Measurements from ENCODE around the gene CCNF.
"Not testable (repeated sequence)": the region's sequence is repeated elsewhere in the genome, so short reads cannot be mapped to it uniquely, and the experiment has no call there.

CCNF gene

DNA sequence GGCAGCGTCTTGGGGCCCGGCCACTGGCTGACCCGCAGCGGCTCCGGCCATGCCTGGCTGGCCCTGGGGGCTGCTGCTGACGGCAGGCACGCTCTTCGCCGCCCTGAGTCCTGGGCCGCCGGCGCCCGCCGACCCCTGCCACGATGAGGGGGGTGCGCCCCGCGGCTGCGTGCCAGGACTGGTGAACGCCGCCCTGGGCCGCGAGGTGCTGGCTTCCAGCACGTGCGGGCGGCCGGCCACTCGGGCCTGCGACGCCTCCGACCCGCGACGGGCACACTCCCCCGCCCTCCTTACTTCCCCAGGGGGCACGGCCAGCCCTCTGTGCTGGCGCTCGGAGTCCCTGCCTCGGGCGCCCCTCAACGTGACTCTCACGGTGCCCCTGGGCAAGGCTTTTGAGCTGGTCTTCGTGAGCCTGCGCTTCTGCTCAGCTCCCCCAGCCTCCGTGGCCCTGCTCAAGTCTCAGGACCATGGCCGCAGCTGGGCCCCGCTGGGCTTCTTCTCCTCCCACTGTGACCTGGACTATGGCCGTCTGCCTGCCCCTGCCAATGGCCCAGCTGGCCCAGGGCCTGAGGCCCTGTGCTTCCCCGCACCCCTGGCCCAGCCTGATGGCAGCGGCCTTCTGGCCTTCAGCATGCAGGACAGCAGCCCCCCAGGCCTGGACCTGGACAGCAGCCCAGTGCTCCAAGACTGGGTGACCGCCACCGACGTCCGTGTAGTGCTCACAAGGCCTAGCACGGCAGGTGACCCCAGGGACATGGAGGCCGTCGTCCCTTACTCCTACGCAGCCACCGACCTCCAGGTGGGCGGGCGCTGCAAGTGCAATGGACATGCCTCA, 42.6 kb downstream of the CCNF start:
- DNase-seq (ENCODE audit: low read depth, low spot score): no peak

DNA sequence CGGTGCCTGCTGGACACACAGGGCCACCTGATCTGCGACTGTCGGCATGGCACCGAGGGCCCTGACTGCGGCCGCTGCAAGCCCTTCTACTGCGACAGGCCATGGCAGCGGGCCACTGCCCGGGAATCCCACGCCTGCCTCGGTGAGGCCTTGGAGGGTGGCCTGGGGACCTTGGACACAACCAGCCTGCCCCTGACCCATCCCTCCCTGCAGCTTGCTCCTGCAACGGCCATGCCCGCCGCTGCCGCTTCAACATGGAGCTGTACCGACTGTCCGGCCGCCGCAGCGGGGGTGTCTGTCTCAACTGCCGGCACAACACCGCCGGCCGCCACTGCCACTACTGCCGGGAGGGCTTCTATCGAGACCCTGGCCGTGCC, 43.2 kb downstream of the CCNF start:
- DNase-seq (ENCODE audit: low read depth, low spot score): no peak

DNA sequence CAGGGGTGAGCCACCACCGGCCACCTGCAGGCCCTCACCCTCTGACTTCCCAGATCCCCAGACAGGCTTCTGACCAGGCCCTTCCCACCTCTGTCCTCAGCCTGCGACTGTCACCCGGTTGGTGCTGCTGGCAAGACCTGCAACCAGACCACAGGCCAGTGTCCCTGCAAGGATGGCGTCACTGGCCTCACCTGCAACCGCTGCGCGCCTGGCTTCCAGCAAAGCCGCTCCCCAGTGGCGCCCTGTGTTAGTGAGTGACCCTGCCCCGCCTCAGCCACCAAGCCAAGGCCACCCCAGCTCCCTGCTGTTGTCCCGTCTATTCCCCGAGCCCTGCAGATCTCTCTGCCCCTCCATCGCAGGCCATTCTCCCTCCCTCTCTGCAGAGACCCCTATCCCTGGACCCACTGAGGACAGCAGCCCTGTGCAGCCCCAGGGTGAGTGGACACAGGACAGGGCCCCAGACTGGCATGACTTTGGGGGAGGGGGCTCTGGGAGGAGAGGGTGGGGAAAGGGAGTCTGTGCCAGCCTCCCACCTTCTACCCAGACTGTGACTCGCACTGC, 43.7 kb downstream of the CCNF start:
- no peak for DNase-seq (ENCODE audit: low read depth, low spot score)

DNA sequence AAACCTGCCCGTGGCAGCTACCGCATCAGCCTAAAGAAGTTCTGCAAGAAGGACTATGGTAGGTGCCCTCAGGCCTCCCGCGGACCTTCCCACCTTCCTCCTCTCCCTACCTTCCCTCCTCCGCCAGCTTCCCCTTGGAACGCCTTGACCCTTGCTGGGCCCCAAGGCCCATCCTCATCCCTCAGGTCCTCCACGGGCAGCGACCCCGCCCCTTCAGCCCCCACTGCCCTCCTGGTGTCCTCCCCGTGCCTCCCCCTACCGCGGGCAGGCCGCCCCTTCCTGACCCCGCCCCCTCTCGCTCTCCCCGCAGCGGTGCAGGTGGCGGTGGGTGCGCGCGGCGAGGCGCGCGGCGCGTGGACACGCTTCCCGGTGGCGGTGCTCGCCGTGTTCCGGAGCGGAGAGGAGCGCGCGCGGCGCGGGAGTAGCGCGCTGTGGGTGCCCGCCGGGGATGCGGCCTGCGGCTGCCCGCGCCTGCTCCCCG, 44.2 kb downstream of the CCNF start:
- DNase-seq (ENCODE audit: low read depth, low spot score): no peak

DNA sequence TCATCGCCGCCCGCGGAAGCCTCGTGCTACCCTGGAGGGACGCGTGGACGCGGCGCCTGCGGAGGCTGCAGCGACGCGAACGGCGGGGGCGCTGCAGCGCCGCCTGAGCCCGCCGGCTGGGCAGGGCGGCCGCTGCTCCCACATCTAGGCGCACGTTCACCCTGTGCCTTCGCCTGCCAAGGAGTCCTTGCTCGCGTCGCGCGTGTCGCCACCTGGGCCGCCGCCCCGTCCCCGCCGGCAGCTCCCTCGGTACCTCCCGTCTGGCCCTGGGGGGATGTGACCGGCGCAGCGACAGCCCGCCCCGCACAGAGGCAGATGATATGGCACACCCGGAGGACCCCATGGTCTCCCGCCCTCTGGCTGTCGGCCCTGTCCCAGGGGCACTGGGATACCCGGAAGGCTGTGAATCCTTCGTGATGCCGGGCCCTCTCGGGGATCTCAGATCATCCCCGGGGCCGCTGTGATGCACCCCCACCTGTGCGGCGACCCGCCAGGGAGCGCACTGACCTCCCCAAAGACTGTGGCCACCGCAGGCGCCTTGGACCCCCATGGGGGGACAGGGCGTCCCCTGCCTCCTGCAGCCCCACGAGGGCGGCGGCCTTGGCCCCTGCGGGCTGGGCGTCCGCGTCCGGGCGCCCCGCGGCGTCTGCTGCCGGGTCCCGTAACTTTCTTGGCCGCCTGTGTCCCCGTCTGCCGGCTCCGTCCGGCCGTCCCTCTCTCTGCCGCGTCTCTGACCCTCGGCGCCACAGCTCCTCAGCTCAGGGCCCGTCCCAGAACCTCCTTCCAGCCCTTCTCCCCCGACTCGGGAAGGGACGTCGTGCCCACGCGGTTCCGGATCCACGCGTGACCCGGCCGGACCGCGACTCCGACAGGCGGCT, 45.0 kb downstream of the CCNF start:
- DNase-seq (ENCODE audit: low read depth, low spot score): peak; percentile 73

DNA sequence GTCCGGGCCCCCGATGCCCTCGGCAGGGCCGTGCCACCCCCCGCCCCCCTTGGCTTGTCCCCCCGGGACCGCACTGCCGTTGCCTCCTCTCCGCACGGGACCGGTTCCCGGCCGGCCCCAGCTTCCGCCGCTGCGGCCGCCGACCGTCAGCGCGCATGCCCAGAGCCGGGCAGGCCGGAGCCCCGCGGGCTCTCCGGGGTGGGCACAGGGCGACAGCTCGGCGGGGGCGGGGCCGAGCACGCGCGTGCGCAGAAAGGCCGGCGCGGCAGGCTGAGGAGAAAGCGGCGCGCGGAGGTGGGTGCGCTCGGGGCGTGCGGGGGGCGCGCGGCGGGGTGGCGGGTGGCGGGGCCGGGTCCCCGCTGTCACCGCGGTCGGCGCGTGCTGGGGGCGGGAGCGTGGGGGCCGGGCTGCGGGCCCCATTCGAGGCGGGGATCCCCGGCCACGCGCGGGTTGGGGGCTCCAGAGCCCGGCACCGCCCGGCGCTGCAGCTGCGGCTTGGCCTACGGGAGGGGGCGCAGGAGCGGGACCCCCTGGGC, 45.7 kb downstream of the CCNF start, which contains the start of gene TBC1D24:
Gene TBC1D24, plus strand, starts transcription at position 251 of the 536 bp plus-strand sequence. CDS start 21,022 bp downstream, outside the sequence.
- peak; percentile 95 for DNase-seq (ENCODE audit: low read depth, low spot score)

DNA sequence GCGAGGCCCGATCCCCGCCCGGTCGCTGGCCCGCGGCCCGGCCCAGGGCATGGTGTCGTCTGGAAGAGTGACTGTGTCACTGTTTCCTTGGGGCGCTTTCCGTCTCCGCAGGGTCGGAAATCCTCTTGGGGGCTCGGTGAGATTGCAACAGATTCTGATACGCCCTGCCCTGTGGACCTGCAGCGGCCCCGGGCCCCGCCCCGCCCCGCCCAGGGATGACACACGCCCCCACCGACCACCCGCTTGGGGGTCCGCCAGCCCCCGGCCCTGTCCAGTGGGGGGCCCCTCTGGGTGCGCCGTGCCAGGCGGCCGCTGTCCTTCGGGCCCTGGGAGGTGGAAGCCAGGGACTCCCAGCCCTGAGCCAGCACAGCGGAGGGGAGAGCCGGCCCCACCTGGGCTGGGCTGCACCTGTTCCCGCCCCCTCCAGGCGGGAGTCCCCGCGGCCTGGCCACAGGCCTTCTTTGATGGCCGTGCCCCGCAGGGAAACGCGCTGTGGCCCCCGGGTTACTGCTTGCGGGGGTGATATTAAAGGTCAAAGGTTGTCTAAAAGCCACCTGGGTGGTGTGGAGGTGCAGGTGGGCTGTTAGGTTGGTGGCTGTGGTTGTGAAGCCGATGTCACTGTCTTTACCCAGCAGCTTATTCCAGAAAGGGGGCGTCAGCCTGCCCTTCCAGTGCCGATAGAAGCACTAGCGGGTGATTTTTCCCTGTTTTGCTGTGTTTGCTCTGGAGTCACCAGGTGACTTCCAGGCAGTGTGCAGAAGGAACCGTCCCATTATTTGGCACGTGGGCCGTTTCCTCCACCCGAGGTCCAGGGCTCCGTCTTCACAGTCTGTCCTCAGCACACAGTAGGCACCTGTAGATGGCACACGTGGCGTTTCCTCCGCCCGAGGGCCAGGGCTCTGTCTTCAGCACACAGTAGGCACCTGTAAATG, 46.4 kb downstream of the CCNF start:
- DNase-seq (ENCODE audit: low read depth, low spot score): peak; percentile 32

DNA sequence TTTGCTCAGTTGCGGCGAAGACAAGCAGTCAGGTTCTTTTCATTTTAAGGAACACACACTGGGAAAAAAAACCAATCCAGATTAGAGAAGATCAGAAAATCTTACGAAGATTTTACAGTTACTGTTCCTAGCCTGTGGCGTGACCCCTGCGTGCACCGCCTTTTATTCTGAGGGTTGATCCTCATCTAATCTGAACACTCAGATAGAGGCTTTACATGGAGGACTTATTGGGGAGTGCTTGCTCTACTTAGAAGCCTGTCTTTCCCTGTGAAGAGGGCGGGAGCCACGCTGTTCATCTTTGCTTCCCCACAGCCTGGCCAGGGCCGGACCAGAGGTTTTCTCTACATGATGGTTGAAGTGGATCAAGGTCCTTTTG, 47.1 kb downstream of the CCNF start:
- DNase-seq (ENCODE audit: low read depth, low spot score): no peak

DNA sequence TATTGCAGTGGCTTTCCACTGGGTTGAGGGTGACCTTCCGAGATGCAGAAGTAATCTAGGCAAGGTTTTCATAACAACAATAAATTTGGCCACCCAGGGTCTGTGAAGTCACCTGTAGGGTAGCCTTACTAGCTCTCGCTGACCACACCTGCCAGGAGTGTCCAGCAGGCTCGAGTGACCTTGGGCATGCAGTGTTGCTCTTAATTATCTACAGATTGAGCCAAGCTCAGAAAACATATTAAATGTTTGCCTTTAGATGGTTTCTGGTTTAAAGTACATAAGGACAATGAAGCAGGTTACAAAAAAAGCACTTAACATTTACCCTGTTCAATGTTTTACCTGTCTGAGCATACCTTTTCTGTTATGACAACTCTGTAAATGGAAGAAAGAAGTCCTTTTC, 47.5 kb downstream of the CCNF start:
- no peak for DNase-seq (ENCODE audit: low read depth, low spot score)

DNA sequence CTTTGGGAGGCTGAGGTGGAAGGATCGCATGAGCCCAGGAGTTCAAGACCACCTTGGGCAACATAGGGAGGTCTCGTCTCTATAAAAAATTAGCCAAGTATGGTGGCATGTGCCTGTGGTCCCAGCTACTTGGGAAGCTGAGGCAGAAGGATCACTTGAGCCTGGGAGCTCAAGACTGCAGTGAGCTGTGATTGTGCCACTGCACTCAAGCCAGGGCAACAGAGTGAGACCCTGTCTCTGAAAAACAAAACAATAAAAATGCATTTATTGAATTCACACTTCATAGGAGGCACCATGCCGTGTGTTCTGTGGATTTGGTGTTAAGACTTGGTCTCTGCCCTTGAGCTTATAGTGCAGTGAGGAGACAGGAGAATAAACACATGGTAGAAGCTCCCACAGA, 48.1 kb downstream of the CCNF start:
- no peak for DNase-seq (ENCODE audit: low read depth, low spot score)

DNA sequence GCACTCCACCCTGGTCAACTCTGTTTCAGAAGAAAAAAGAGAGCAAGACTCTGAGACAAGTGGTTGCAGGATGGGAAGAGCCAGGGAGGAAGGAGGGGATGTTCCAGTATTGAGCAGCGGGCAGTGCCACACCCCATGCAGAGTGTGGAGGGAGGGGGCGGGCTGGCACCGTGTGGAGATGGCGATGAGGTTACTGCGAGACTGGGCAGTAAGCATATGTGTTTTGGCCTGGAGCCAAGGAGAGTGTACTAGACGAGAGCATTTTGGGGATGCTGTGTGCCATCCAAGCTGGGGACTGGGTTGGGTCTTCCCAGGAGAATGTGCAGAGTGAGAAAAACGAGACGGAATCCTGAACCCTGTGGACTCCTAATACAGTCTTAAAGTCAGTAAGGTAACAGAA, 49.0 kb downstream of the CCNF start:
- no peak for DNase-seq (ENCODE audit: low read depth, low spot score)

DNA sequence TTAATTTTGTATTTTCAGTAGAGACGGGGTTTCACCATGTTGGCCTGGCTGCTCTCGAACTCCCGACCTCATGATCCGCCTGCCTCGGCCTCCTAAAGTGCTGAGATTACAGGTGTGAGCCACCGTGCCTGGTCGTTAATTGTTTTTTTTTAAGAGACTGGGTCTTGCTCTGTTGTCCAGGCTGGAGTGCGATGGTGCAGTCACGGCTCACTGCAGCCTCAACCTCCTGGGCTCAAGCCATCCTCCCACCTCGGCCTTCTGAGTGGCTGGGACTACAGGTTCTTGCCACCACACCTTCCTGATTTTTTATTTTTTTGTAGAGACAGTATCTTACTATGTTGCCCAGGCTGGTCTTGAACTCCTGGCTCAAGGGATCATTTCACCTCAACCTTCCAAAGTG, 50.7 kb downstream of the CCNF start:
- DNase-seq (ENCODE audit: low read depth, low spot score): not testable (repeated sequence)

DNA sequence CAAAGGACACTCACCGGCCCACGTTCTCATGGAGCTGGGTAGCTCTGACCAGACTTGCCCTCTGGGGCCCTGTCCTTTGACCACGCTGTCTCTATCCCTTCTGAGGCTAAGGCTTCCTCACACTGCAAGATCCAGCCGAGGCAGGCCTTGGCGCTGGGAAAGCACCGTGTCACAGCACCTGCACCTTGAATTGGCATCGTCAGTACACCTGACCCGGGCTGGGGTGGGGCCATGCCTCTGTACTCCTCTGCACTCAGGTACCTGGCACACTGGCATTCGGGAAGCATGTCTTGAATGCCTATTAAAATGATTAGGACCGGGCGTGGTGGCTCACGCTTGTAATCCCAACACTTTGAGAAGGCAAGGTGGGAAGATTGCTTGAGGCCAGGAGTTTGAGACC, 51.7 kb downstream of the CCNF start:
- DNase-seq (ENCODE audit: low read depth, low spot score): no peak

DNA sequence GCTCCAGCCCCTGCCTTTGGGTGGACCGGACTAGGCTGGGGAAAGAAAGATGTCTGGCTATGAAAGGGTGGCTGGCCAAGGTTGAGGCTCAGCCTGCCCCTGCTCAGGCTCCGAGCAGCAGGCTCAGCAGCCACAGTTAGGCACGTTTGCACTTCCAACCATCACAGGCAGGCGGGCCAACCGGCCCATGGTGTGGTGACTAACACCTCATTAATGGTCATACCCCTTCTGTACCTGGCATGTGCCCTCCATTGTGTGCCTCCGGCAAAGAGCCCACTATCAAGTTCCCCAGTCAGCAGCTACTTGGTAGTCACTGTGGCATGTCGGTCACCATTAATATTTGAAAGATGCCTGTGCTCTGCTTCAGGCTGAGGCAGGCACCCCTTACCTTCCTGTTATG, 52.4 kb downstream of the CCNF start:
- DNase-seq (ENCODE audit: low read depth, low spot score): peak; percentile 43

DNA sequence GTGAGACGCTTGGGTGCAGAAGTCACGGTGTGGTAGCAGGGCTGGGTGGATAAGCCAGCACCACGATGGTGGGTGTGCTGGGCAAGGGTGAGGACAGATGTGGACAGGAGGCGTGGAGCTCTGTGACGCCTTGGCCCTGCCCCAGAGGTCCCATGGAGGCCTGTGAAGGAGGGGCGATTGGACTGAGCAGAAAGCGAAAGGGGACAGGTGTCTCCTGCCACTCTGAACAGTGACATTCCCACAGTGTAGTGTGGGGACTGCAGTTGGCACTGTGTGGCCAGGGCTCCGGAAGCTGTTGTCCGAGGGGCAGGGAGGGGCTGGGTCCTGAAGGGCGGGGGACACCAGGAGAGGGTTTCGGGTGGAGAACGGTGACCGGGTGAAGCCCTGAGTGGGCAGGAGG, 53.0 kb downstream of the CCNF start:
- no peak for DNase-seq (ENCODE audit: low read depth, low spot score)

DNA sequence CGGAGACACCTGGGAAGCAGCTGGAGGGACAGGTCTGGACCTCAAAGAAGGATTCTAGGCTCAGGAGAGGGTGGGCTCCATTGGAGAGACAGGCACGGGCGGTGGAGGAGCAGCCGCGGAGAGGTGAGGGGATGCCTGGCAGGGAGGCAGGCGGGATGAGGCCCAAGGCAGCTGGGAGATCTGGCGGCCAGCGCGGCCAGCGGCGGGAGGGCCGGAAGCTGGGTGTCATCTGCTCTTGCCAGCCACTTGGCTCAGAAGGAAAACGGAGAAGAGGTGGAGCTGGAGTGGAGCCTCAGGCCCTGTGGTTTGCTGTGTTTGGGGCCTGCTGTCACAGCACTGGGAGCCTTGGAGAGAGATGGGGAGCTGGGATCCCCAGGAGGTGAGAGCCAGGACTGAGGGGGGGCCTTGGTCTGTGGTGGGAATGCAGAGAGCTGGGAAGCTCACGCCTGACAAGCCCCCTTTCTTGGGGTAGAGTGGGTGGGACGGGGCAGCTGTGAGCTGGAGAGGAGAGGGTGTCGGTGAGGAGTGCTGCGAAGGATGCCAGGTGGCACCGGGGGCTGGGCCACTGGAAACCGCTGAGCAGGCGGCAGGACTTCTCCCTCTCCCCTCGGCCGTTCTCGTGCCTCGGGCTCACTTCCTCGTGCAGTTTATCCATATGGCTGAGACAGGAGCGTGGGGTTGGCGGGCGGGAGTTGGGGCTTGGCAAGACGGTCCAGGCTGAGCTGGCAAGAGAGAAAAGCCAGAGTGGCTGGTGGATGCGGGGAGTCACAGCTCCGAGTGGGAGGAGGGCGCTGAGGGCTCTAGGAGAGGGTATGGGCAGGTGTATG, 53.7 kb downstream of the CCNF start:
- DNase-seq (ENCODE audit: low read depth, low spot score): no peak

DNA sequence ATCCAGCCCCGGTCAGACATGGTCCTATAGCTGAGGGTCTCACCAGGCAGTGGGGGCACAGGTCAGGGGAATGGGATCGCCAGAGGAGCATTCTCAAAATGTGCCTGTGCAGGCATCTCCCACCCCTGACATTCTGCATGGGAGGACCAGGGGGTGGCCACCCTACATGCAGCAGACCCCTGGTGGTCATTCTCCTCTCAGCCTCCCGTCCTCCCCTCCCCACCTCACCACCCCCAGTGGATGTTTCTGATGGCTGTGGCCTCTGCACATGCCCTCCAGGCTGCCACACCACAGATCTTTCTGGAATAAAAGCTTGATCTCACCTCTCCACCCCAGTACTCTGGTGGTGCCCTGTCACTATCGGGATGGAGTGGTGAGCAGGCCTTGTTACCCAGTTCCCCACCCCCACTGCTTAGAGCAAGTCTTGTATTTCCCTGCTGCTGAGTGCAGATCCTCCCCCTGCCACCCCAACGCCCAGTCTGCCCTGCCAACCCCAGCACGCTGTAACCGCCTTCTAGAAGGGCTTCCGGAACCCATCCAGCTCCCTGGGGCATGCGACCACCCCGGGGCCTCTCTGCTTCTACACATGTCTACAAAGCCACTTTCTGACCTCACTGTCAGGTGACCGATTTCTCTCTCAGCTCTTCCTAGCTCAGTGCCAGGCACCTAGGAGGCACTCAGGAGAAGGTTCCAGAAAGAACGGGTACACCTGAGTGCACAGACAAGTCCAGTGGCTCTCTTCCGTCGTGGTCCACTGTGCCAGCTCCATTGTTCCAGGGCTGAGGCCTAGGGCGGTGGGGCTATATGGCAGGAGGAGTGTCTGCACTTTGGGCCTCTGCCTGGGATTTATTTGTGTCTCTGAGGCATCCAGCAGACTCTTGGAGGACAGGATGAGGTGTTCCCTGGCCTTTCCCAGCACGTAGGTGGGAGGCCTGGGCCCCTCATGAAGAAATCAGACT, 55.0 kb downstream of the CCNF start:
- DNase-seq (ENCODE audit: low read depth, low spot score): no peak

DNA sequence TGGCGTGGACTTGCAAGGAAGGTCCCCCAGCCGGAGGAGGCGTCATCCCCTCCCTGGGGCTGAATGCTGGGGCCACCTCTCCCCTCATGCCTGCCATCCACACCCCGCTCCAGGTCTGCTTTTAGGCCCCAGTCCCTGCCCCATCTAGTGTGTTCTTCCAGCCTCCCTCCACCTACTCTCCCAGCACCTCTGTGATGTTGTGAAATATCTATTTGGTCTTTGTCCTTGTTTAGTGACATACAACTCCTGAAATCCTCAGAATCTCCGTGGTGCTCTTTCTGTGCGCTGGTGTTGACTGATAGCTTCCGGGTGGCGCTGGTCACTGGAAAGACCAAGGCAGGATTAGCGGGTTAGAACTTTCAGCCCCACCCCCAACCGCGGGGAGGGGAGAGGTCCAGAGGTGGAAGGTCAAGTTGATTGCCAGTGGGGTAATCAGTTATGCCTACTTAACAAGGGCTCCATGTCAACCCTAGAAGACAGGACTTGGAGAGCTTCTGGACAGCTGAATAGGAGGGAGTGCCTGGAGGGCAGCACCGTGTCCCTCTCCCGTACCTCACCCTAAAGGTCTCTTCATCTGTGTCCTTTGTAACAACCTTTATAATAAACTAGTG, 55.8 kb downstream of the CCNF start:
- DNase-seq (ENCODE audit: low read depth, low spot score): no peak
